ENCODE results near the gene ARHGAP4.

Gene ARHGAP4

DNA sequence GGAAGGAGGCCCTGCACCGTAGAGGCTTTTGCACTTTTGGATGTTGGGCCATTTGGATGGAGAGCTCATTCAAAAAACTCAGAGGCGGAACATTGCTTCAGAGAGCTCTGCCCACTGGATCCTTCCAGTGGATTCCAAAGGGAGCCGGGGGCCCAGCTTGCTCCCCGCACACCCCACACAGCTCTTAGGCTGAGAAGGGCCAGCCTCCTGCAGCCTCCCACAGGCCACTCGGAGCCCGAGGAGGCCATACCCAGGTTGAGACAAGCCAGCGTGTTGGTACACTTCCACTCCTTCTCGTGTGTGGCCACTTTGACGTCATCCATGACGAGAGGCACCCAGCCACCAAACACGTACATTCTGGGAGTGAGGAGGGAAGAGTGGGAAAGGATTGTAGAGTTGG is 35.2 kb upstream of the ARHGAP4 start:
- DNase-seq = no peak

DNA sequence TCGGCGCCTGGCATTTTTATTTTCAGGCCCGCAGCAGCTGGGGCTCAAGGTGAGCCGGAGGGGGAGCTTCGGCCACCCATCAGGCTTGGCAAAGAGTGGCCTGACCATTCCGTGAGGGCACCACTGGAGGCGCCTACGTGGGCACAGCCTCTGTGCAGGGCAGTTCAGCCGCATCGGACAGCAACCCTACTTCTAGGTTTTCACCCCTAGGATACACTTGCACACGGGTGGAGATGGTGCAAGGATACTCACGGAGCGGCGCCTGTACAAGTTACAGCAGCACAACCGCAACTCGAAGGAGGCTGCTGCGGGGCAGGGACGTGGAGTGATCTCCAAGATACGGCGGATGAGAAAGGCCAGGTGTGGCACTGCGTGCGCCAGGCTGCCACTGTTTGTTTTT is 34.7 kb upstream of the ARHGAP4 start:
- DNase-seq = no peak

DNA sequence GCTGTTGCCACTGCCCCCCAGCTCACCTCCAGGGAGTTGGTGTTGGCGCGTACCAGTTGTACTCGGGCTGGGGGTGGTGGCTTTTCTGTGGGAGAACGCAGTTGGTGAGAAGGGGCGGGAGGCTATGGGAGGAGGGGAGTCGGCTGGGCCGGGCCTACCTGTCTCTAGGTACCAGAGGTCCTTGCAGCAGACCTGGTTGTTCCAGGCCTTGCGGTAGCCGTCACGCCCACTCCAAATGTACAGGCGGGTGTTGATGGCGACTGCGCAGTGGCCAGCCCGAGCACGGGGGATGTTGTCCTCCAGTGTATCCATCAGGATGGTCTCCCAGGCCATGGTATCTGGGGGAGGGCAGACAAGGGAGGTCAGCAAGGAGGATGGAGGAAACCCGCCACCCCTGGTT is 34.0 kb upstream of the ARHGAP4 start:
- DNase-seq = no peak

DNA sequence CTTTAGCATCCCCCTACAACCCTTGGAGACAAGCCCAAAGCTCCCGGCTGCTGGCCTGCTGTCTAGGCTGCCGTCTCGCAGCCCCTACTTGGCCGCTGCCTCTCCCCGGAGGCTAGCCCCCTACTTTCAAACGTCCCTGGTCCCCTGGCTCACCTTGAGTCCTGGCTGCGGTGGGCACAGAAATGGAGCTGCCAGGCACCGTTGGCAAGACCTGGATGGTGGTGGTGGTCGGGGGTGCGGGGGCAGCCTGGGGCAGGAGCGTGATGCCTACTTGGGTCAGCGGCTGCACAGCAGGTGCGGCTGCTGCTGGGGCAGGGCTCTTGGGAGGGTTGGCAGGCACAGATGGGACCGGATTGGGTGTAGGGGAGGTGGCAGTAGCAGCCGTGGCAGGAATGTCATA is 33.6 kb upstream of the ARHGAP4 start:
- no peak for DNase-seq

DNA sequence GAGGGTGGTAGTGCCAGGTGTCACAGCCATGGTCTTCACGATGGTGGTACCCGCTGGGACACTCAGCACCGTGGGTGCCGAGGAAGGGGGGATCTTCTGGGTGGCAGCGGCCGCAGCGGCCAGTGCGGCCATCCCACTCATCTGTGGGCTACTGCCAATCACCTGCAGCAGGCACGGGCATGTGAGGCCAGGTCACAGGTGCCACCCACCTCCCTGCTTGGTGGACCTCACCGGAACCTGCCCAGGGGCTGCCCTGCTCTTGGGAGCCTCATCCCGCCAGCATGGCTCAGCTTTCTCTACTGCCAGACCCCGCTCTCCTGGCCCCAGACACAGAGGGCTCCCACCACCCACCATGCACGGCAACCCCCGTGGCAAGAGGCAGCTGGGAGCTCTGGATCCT is 32.5 kb upstream of the ARHGAP4 start:
- no peak for DNase-seq

DNA sequence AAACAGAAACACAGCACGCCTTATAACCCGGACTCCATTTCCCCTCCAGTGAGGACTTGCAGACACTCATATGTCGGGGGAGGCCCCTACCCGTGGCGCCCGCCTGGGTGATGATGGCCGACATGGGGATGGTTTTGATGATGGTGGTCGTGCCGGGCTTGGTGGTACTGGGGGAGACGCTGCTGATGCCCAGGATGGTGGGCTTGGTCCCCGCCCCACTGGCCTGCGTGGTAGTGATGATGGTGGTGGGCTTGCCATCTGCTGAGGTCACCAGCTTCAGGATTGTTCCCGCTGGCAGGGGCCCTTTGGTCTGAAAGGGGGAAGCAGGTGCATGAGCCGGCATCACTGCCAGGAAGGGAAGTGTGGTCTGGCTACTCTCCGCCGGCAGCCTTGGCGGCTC is 31.2 kb upstream of the ARHGAP4 start:
- no peak for DNase-seq

DNA sequence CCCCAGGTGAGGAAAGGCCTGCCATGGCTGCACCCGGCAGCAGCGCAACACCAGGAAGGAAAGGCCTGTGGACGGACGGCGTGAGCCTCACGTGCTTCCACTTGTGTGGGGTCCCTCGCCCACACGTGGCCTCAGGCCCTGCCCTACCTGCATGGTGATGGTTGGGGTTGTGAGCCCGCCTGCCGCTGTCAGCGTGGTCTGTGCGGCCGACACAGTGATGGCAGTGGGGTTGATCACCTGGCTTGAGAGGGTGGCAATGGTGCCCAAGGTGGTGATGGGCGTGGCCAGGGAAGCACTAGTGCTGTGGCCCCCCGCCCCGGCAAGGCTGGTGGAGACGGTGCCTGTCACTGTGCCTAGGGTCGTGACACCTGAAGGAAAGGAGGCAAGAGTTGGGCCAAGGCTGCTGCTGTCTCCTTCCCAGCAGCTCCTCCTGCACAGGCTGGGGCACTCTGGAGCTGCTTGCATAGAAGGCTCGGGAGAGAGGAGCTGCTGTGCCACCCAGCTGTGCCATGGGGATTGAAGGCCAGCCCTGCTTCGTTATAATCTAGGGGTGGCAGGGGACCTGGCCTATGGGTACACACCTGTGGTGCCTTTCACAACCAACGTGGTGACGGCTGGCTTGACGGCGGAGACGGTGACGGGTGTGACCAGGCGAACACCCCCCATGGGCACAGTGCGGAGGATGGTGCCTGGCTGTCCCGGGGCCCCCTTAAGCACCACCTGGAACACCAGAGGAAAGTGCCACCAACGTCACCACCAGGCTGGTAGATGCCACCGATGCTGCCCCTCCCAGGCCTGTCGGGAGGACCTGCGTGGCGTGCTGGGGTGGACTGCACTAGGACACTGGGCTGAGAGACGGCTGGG is 30.2 kb upstream of the ARHGAP4 start:
- no peak for DNase-seq

DNA sequence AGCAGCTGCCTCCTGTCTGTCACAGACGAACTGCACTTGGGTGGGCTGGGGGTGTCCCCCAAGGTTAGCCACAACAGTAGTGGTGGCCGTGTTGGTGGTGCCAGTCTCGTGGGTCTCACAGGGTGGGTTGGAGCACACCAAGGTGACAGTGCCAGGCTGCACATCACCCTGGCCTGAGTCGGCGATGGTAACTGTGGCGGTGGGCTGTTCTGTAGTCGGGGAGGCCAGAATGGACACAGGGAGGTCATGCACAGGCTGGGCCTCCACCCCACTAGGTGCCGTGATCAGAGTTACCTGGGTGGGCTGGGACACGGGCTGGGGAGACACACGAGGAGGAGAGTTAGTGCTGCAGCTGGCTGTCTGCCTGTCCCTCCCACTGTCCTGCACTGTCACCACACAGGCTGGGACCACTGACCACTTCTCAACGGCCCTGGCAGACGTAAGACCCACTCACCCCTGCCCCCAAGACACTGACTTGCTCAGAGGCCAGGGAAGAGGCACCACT is 29.2 kb upstream of the ARHGAP4 start:
- DNase-seq = no peak

DNA sequence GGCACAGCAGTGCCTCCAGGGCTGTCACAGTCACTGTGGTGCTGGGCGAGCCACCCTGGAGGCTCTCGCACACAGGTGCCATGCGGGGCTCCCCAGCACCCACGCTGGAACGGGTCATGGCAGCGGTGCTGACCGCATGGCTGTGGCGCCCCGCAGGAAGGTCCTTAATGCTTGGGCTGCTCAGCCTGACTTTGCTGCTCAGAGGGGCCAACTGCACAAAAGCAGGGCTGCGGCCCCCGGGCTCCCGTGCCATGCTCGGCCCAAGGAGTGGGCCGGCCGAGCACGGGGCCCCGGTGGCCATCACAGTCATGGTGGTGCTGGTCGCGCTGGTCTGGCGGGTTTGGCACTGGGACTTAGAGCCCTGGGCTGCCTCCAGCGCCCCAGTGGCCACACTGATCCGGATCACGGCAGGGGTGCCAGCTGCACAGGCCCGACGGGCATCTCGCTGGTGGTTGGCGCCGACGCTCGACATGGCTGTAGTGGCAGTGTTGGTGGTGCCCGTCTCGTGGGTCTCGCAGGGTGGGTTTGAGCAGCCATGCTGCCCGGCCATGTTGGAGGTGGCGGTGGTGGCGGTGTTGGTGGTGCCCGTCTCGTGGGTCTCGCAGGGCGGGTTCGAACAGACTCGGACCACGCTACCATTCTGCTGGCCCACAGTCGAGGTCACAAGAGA is 28.6 kb upstream of the ARHGAP4 start:
- no peak for DNase-seq

DNA sequence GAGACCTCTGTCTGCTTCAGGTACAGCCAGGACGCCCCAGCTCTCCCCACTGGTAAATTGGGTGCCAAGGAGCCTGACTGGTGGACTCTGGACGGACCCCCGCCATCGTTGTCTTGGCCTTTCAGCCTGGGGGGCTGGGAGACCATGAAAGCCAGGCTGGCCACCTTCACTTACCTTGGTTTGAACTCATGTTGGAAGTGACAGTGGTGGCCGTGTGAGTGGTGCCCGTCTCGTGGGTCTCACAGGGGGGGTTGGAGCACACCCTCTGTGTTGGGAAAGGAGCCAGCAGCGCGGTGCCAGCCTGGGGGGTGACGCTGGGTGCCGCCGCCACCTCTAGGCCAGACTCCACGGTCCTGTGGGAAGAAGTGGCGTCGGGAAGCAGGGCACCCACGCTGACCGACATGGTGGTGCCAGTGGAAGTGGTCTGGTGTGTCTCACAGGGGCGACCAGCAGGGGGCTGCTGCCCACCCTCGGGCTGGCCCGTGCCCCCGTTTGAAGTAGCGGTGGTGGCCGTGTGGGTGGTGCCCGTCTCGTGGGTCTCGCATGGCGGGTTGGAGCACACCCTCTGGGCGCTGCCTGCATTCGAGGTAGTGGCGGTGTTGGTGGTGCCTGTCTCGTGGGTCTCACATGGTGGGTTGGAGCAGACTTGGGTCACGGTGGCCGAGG is 28.0 kb upstream of the ARHGAP4 start:
- no peak for DNase-seq

DNA sequence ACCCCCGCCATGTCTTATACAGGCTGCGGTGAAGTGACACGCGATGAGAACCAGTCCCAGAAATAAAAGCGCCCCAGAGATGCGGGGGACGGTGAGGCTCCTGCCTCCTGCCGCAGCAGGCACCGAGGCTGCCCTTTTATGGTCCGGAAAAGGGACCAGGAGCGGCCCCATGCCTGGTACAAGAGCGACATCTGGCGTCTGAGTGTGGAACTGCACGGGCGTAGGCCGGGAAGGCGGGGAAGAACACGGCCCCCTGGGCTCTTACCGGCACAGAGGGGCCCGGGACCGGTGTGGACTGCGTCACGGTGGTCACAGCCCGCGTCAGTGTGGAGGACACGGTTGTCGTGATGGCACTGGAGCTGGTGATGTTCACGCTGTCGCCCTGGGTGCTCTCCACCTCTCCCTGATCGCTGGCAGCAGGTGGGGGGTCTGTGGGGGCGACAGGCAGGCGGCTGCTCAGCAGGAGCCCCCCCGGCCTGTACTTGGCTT is 27.3 kb upstream of the ARHGAP4 start:
- peak; percentile 64 for DNase-seq

DNA sequence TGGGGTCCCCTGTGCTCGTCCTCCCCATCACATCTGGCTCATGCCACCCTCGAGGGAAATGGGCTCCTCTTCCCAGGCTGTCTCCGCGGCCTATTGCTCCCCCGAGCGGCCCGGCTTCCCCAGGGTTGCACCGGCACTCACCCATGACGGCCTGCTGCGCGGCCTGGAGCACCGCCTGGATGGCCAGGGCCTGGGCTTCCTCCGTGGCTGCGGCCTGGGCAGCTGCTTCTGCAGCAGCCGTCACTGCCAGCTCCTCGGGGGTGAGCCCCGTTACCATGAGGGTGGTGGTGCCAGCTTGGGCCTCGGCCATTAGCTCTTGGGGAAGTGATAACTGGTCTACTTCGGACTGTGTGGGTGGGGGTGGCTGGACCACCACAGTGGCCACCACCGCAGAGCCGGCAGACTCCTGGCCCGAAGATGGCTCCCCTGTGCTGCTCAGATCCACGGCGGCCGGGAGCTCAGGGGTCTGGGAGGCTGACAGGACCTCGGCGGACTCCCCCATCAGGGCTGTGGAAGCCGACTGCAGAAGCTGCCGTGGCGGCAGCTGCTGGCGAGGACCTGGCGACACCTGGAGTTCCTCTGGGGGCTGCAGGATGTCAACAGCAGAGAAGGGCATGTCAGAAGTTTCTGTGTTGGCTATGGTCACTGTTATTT is 26.4 kb upstream of the ARHGAP4 start:
- no peak for DNase-seq

DNA sequence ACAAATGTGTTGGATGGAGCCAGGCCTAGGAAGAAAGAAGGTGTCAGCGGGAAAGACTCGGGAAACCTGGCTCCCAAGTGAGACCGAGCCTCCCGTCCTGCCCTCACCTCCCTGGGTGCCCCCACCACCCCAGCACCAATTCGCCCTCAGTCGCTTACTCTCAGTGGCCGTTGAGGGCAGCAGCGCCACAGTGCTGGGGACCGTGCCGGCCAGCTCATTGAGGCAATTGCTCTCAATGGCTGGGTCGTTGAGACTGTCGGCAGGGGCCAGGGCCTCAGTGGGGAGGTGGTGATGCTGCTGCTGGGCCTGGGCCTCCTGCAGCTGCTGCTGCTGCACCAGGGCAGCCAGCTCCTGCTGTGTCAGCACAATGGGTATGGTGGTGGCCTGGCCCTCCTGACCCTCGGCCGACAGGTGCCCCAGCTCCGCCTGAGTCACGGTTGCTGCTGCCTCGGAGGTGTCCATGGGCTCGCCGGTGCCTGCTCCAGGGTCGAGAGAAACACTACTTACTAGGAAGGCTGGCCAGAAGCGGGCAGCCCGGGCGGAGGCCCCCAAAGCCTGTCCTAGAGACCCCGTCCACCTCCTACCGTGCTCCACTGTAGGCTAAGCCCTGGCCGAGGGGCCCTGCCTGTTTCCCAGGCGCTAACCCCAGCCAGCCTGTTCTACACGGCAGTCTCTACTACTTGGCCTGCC is 25.8 kb upstream of the ARHGAP4 start:
- DNase-seq = no peak

DNA sequence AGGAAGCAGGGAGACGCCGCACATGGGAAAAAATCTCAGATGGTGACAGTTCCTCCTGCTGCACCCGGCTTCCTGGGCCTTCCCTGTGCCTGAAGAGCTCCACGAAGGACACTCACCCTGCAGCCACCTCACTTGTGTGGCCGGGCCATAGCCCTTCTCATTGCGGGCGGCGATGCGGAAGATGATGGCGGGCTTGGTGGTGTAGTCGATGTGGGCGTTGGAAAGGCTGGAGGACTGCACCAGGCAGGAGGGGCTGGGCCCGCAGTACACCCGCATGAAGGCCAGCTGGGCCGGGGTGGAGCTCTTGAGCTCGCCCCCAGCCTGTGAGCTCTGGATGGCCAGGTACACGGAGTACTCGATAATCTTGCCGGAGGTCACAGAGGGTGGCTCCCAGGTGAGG is 24.1 kb upstream of the ARHGAP4 start:
- no peak for DNase-seq

DNA sequence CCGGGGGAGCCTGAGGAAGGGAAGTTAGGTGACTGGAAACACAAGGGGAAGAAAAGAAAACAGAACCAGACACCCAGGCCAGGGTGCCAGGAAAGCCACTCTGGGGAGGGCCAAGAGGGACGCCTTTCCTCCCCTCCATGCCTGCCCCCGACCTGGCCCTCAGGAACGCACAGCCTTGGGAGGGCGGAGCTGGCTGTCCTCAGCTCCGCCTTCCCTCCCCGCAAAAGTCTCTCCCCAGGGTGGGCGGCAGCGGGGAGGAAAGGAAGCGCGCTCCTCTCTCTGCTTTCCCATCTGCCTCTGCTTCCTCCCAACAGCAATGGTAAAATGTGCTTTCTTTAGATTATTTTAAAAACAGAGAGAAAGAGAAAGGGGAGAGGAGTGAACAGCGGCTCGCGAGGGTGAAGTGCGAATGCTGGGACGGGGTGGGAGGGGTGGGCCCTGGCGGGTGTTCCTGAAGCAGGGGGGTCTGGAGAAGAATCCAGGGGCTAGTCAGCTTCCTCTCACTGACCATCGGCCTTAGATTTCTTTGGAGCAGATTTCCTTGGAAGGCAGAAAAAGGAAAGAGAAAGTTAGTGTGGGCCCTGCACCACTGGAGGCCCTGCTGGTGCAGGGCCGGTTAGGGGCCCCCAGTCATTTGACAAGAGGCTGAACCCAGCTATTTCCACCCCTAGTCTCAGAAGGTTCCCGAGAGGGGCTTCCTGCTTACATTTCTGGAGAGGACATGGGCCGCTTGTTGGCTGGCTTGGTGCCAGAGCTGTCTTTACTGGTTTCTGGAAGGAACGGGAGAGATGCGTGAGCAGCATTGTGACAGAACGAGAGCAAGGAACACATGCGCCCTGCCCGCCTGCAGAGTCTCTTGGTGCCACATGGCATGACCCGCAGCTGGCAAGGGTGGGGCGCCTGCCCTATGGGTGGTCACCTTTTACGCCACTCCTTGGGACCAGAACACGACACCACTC is 23.1 kb upstream of the ARHGAP4 start:
- DNase-seq = no peak

DNA sequence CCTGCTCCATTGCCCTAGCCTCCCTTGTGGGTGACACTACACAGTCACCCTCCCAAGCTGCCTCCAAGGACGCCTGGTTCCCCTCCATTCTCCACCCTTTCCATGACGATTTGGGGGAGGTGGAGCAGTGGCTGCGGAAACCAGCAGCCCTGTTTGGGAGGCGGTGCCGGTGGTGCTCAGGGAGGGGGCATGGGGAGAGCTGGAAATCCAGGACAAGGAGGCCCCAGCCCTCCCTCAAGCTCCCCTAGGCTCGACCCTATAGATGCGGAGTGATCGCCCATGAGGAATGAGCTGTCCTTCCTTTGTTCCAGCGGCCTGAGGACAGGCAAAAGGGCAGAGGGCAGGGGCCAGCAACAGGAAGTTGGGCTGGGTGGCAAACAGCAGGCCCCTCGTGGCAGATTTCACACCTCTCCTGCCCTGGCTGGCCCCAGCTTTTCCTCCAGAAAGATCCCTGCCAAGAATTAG is 22.0 kb upstream of the ARHGAP4 start:
- no peak for DNase-seq

DNA sequence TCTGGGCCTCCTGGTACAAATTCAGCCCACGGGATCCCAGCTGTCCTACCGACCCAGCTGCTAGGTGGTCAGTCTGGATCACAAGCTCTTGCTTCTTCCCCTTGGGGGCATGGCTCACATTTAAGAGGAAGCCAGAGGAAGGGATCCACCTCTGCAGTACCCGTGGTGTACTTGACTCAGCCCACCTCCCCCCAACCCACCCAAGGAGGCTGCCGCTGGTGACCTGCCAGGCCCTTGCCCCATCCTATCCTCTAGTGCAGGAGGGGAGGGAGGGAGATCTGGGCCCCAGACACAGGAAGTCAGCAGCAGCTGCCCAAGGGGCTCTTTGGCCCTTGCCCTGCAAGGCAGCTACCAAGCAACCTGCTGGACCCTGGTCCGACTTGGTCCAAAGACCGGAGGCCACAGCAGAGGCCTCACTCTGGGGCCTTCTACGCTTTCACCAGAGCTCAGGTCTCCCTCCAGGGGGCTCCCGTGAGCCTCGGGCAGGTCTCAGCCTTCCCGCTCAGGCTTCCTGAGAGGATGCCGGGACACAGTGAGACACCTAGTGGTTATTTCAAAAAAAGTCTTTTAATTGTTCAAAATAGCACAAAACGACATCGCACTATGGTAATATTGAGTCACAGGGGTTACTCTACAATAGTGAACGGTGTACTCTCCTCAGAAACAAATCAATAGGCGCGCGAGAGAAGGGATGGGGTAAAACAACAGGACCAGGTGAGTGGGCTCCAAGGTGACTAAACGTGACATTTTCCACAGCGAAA is 21.1 kb upstream of the ARHGAP4 start:
- peak; percentile 65 for DNase-seq

DNA sequence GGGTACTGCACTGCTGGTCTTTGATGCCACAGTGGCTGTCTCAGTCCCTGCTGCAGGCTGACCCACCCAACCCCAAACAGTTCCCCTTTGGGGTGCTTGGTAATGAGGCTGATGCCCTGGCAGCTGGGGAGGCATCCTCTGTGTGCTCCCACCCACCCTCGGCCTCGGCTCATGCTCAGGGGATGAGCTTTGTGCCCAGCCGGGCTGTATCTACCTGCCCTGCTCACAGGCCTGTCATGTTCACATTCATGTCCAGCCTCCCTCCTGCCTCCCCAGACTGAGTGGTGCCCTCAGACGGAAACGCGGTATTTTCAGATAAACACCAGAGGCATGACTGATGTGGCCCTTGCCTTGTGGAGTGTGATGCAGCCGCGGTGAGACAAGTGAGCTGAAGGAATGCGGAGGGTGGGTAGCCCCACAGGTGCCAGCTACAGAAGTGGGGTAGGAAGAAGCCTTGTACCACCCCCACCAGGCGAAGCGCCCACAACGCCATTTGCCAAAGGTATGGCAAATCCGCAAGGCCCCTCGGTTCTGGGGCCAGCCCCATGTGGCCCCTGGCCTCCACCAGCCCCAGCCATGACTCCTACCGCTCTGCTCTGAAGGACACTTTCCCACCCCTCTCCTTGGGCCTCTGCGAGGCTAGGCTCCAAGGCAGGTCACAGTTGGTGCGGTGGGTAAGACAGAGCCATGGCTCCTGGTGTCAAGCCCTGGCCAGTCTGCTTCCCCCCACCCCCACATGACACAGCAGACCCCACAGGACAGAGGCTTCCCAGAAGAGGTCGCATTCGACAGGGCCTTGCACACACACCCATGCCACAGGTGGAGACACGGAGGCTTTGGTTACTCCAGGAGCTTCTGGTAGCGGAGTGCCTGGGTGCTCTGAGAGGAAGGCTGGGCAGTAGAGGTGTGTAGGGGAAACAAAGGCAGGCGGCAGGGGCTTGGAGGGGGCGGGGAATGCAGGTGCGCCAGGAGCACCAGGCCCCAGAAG is 20.2 kb upstream of the ARHGAP4 start:
- no peak for DNase-seq

DNA sequence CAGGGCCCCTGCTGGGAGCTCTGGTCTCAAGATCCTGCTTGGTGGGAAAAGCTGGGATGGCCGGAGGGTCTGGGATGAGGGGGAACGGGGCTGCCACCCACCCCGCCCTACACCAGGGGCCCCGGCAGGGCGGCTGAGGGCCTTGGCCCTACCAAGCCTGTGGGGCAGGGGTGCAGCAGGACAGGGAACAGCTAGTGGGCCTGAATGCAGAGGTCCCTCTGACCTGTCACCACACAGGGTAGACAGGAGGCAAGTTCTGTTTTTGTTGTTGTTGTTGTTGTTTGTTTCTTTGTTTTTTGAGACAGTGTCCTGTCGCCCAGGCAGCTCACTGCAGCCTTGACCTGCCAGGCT is 18.7 kb upstream of the ARHGAP4 start:
- no peak for DNase-seq

Data from effector CD8-positive, alpha-beta T cell (primary cell).